Pancreas (tissue), 10 donors: ENCODE data around the gene CAMK1D. TPM values are rescaled to one million over a fixed set of nuclear protein-coding genes. Genes with fewer than 3 reads are reported as not detected.
"Not testable (repeated sequence)": the region's sequence is repeated elsewhere in the genome, so short reads cannot be mapped to it uniquely, and the experiment has no call there.

Experiments
- ATAC-seq, 4 donors: fragments of 200-7000 bp; cut with Tn5 transposase; one replicate each; pipeline versions ENCODE4 v1.8.0 to v1.9.1; 2020; ENCODE audit warnings: mild to moderate bottlenecking in 4 of 4, moderate library complexity in 4 of 4
- DNase-seq, 6 donors: peaks; one replicate each; pipeline ENCODE4 v3.0.0-alpha.2; 2020
- FAIRE-seq: peaks from 2 replicates; lab custom pipeline; 2012; peaks lifted over from hg19 to GRCh38; lab: Jason Lieb, UNC
- H3K27ac ChIP-seq, 4 donors: fragments of 200-600 bp; sonication (generic); 1 replicate in 3 of 4; 2 replicates in 1 of 4; pipeline versions ENCODE4 v1.5.0 to v1.8.0; 2020
- H3K27me3 ChIP-seq, 4 donors: fragments of 200-600 bp; one replicate each; pipeline ENCODE4 v1.8.0; 2021
- H3K36me3 ChIP-seq, 3 donors: fragments of 200-600 bp; sonication (generic) in 1 of 3; one replicate each; pipeline versions ENCODE4 v1.5.0 to v1.8.0; 2020 to 2021
- H3K4me1 ChIP-seq, 3 donors: fragments of 200-600 bp; one replicate each; pipeline ENCODE4 v1.8.0; 2021
- H3K4me3 ChIP-seq, 4 donors: fragments of 200-600 bp; sonication (generic) in 2 of 4; one replicate each; pipeline versions ENCODE4 v1.5.0 to v1.8.0; 2020 to 2021
- H3K9me3 ChIP-seq, 4 donors: fragments of 200-600 bp; one replicate each; pipeline ENCODE4 v1.8.0; 2021
- CTCF ChIP-seq, 4 donors: fragments of 200-600 bp; sonication (generic) in 3 of 4; IDR thresholded peaks; one replicate each; pipeline versions ENCODE4 v1.5.0 to v1.8.0; 2021; ENCODE audit warnings: antibody characterized with exemption in 4 of 4
- WGBS, 2 donors: extraction: QIAGEN DNeasy Blood & Tissue Kit; methylation state at CpG; one replicate each; pipeline ENCODE4 v1.1.7; 2013; 5-methylcytosine and 5-hydroxymethylcytosine counted together
- intact Hi-C, 3 donors: fragments of 100-400 bp; cut with DNase I; formaldehyde crosslinking; loops; one replicate each; pipeline versions ENCODE4 v1.11.1 to v1.14.2; 2022
- polyA plus RNA-seq, 2 donors: library from polyadenylated mRNA; stranded (reverse); fragments of 200-250 nt; gene quantifications; one replicate each; pipeline ENCODE4 v1.2.3, GENCODE V29; 2013
- total RNA-seq, 6 donors: library from RNA; stranded (reverse); fragmentation: NEBNext Ultra II Directional in 4 of 6; extraction: Animal tissue kit (Norgen Biotek cat#: 25700) in 4 of 6; gene quantifications; one replicate each; pipeline versions ENCODE4 v1.2.1 to v1.2.4, GENCODE V29; 2021 to 2023
- donor health status: healthy with polysubstance abuse.
- donor health status: DM: no; HTN: no; CAD: no; lungs with moderate emphysema.
- donor health status: DM: no; HTN: no; CAD: no.
- donor health status: control.
- donor health status: control.
- donor health status: Bipolar disorder and iron deficiency.
- donor health status: DM: yes; HTN: yes; CAD: no.
- donor health status: DM: no; HTN: no; CAD: no.
- donor health status: DM: no; HTN: no; CAD: no.
- donor health status: DM: yes; HTN: yes; CAD: no.

CAMK1D gene
- total and polyA plus RNA-seq, 8 donors = 2.9 to 30.1 (median 22.7) TPM

DNA sequence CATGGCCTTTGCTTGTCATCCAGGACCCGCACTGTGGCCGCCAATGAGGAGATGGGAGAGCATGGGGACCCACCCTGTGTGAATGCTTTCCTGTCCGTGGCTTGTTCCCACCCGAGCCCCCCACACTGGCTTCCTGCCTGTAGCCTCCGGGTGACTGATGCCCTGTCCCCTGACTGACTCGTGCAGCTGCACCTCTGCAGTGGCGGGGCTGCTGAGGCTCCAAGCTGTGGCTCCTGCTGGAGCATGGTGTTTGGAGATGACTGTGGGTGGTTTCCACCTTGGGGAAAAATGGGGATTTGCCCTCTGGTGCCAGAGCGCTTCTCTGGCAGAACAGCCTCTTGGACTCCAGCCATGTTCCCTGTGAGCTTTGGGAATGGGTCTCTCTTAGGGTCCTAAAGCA is 2.1 kb downstream of the CAMK1D start:
- TF ChIP-seq CTCF (IDR thresholded peaks at IDR 0.05) = no peak
- no peak for ATAC-seq
- Histone ChIP-seq H3K36me3 (no peaks in the 10 kb centered on the region), H3K9me3 (no peaks in the 10 kb centered on the region), H3K27me3 (no peaks in the 10 kb centered on the region), H3K4me3 (peak overlapping the region in 2 of 4 donors; percentile 90 to 95), H3K4me1 (peaks cover 19 to 26% (median 19%) of the 10 kb centered on the region in 3 donors), H3K27ac (no peak overlapping the region)
- intact Hi-C loops = loop anchor here in 1 of 3 donors (10.0 kb wide), 1 partner anchor 133 kb away; no protein-coding TSS in a partner anchor
- WGBS, 2 donors = 24 to 43% methylated on average over 8 of the region's 8 CpGs
- FAIRE-seq = no peak
- peak in 2 of 6 donors; percentile 41 to 72 for DNase-seq

GRCh38 chr10:12351889-12352288 is 2.5 kb downstream of the CAMK1D start:
- 48 to 88% methylated on average over 2 of the region's 2 CpGs for WGBS, 2 donors
- Histone ChIP-seq H3K27ac (no peak overlapping the region), H3K36me3 (no peaks in the 10 kb centered on the region), H3K9me3 (no peaks in the 10 kb centered on the region), H3K4me3 (no peak overlapping the region), H3K27me3 (no peaks in the 10 kb centered on the region), H3K4me1 (peaks cover 17 to 24% (median 17%) of the 10 kb centered on the region in 3 donors)
- no peak for TF ChIP-seq CTCF (IDR thresholded peaks at IDR 0.05)
- FAIRE-seq = no peak
- intact Hi-C loops = loop anchor here in 1 of 3 donors (10.0 kb wide), 1 partner anchor 133 kb away; no protein-coding TSS in a partner anchor
- ATAC-seq = no peak
- no peak for DNase-seq

DNA sequence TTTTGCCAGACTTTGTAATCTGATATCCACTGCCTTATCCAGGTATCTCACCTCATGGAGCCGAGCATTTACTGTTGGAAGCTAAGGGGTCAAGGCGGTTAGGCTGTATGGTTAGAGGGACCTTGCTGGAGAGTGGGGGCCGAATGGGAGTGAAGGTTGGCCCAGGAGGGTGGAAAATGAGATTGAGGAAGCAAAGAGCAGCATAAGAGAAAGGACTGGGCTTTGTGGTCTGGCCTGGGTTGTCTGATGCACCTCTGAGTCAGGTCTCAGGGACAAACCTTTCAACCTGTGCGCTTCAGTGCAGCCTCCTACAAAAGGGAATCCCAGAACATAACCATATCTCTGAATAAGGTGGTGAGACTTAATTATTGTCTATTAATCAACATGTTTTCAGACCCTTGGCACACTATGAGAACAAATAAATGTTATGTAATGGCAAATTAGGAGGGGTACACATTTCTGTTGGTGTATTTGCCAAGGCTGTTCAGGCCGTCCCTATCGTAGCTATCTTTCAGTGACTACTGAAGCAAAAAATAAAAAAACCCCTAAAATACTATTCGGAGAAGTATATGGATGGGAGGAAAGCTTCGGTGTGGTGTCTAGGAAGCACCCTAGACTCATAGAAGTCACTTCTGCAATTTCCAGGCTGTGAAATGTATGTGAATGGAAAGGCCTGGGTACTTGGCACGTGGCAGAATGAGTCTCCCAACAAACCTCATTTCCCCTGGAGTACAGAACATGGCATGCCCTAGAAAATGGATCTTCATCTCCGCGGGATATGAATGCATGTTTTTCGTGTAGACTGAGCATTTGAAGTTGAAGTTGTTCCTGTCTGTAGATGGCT is 4.3 kb downstream of the CAMK1D start:
- FAIRE-seq (no peak), DNase-seq (no peak), ATAC-seq (no peak)
- H3K4me1 ChIP-seq = peaks cover 3 to 21% (median 19%) of the 10 kb centered on the region in 3 donors
- H3K27me3 ChIP-seq = no peaks in the 10 kb centered on the region
- 56 to 61% methylated on average over 12 of the region's 12 CpGs for WGBS, 2 donors
- H3K36me3 ChIP-seq = no peaks in the 10 kb centered on the region
- intact Hi-C loops = loop anchor here in 1 of 3 donors (10.0 kb wide), 1 partner anchor 131 kb away; no protein-coding TSS in a partner anchor
- H3K27ac ChIP-seq = peak overlapping the region in 1 of 4 donors; percentile 34
- no peaks in the 10 kb centered on the region for H3K9me3 ChIP-seq
- TF ChIP-seq CTCF (IDR thresholded peaks at IDR 0.05) = no peak
- no peak overlapping the region for H3K4me3 ChIP-seq

DNA sequence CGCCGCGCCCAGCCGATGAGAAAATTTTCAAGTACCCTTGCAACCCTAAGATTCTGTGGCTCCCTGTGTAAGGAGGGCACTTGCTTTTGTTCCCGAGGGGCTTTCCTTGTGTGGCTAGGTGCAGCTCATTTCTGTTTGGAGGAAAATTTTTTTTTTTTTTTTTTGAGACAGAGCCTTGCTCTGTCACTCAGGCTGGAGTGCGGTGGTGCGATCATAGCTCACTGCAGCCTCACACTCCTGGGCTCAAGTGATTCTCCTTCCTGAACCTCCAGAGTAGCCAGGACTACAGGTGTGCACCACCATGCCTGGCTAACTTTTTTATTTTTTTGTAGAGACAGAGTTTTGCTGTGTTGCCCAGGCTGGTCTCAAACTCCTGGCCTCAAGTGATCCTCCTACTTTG is 5.3 kb downstream of the CAMK1D start:
- intact Hi-C loops = loop anchor here in 1 of 3 donors (10.0 kb wide), 1 partner anchor 130 kb away; no protein-coding TSS in a partner anchor
- 79 to 97% methylated on average over 5 to 7 of the region's 7 CpGs for WGBS, 2 donors
- H3K9me3 ChIP-seq, DNase-seq, H3K36me3 ChIP-seq, H3K27me3 ChIP-seq, FAIRE-seq, ATAC-seq, H3K4me3 ChIP-seq, H3K27ac ChIP-seq: not testable (repeated sequence)
- H3K4me1 ChIP-seq = peaks cover 8 to 22% (median 19%) of the 10 kb centered on the region in 3 donors

DNA sequence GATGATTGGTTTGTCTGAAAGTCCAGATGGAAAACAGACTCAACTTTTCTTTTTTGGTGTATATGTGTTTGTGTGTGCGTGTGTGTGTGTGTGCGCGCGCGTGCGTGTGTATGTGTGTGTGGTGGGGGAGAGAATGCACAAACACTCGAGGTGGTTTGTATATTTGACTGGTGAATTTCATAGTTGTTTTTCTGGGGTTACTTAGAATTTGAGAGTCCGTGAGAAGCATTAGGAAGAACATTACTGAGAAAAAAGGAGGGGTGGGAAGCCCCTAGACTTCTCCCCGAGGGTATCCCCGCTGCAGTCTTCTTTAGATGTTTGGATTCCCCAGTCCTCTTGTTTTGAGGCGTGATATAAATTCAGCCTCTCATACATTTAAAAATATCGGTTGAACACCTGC is 6.0 kb downstream of the CAMK1D start:
- TF ChIP-seq CTCF (IDR thresholded peaks at IDR 0.05) = no peak
- WGBS, 2 donors = 90 to 95% methylated on average over 12 of the region's 12 CpGs
- intact Hi-C loops = loop anchor here in 1 of 3 donors (10.0 kb wide), 1 partner anchor 129 kb away; no protein-coding TSS in a partner anchor

More for the DNA sequence above, 6.0 kb downstream of the CAMK1D start:
- no peaks in the 10 kb centered on the region for H3K9me3 ChIP-seq
- H3K27me3 ChIP-seq = no peaks in the 10 kb centered on the region
- H3K27ac ChIP-seq = no peak overlapping the region
- ATAC-seq = no peak
- H3K4me1 ChIP-seq = peaks cover 8 to 22% (median 19%) of the 10 kb centered on the region in 3 donors
- FAIRE-seq = no peak
- no peak overlapping the region for H3K4me3 ChIP-seq
- H3K36me3 ChIP-seq = no peaks in the 10 kb centered on the region
- no peak for DNase-seq
